WTC11 (cell line): ENCODE data around the gene ASTN1. TPM values are rescaled to one million over a fixed set of nuclear protein-coding genes. Genes with fewer than 3 reads are reported as not detected.

Experiments
- ATAC-seq: fragments of 200-7000 bp; cut with Tn5 transposase; 2 replicates; pipeline ENCODE4 v1.10.0; 2021; ENCODE audit warnings: mild to moderate bottlenecking, moderate library complexity
- CTCF ChIA-PET: fragments of 300-600 bp; sonication (Branson Sonifier 250); formaldehyde crosslinking; loops from one replicate; lab custom pipeline; 2021; ENCODE audit warnings: antibody characterized with exemption; lab: Charles Lee
- POLR2A ChIA-PET: fragments of 350-600 bp; sonication (Branson Sonifier 250); formaldehyde crosslinking; loops from one replicate; lab custom pipeline; 2021; ENCODE audit warnings: antibody characterized with exemption; lab: Charles Lee
- DNase-seq: peaks from one replicate; pipeline ENCODE4 v3.0.0; 2021; ENCODE audit warnings: low spot score
- H3K27ac Mint-ChIP-seq: 2 replicates; pipeline ENCODE4 v1.8.0; 2021; ENCODE audit warnings: mixed read lengths
- H3K27me3 Mint-ChIP-seq: 2 replicates; pipeline ENCODE4 v1.8.0; 2021; ENCODE audit warnings: low read depth, mild to moderate bottlenecking, moderate library complexity, mixed read lengths
- H3K36me3 Mint-ChIP-seq: 2 replicates; pipeline ENCODE4 v1.8.0; 2021; ENCODE audit warnings: mixed read lengths
- H3K4me1 Mint-ChIP-seq: 2 replicates; pipeline ENCODE4 v1.8.0; 2022; ENCODE audit warnings: mixed read lengths
- H3K4me3 Mint-ChIP-seq: 2 replicates; pipeline ENCODE4 v1.8.0; 2021; ENCODE audit warnings: mild to moderate bottlenecking, moderate library complexity, mixed read lengths
- H3K9me3 Mint-ChIP-seq: 2 replicates; pipeline ENCODE4 v1.8.0; 2021; ENCODE audit warnings: mixed read lengths
- CREM ChIP-seq: sonication (generic); formaldehyde crosslinking; IDR thresholded peaks from 2 replicates; pipeline ENCODE4 v1.8.1; 2022; ENCODE audit warnings: mild to moderate bottlenecking, missing genetic modification reagents, moderate library complexity
- FOXP1 ChIP-seq: sonication (generic); formaldehyde crosslinking; IDR thresholded peaks from 2 replicates; pipeline ENCODE4 v1.8.0; 2022; ENCODE audit warnings: missing genetic modification reagents, mild to moderate bottlenecking, moderate library complexity, borderline replicate concordance
- GTF2I ChIP-seq: fragments of 250-450 bp; sonication (Bioruptor Pico); conservative IDR thresholded peaks from 2 replicates; pipeline ENCODE4 v1.4.0; 2021; ENCODE audit warnings: mild to moderate bottlenecking
- KAT7 ChIP-seq: sonication (generic); formaldehyde crosslinking; IDR thresholded peaks from 2 replicates; pipeline ENCODE4 v1.8.1; 2023; ENCODE audit warnings: missing genetic modification reagents, mild to moderate bottlenecking, borderline replicate concordance
- MXD4 ChIP-seq: fragments of 250-450 bp; sonication (Bioruptor Pico); IDR thresholded peaks from 2 replicates; pipeline ENCODE4 v1.8.0; 2021; ENCODE audit warnings: mild to moderate bottlenecking, moderate library complexity, borderline replicate concordance
- PRDM15 ChIP-seq: sonication (generic); formaldehyde crosslinking; IDR thresholded peaks from 2 replicates; pipeline ENCODE4 v1.8.0; 2022; ENCODE audit warnings: missing genetic modification reagents
- RORB ChIP-seq: fragments of 250-450 bp; sonication (Bioruptor Pico); IDR thresholded peaks from 2 replicates; pipeline ENCODE4 v1.9.0; 2021; ENCODE audit warnings: mild to moderate bottlenecking
- USF2 ChIP-seq: sonication (generic); formaldehyde crosslinking; IDR thresholded peaks from 2 replicates; pipeline ENCODE4 v1.8.1; 2023; ENCODE audit warnings: mild to moderate bottlenecking, missing genetic modification reagents, moderate library complexity
- ZBTB43 ChIP-seq: sonication (generic); formaldehyde crosslinking; IDR thresholded peaks from 2 replicates; pipeline ENCODE4 v1.8.1; 2023; ENCODE audit warnings: mild to moderate bottlenecking, missing genetic modification reagents
- ZNF281 ChIP-seq: sonication (generic); formaldehyde crosslinking; IDR thresholded peaks from 2 replicates; pipeline ENCODE4 v1.8.0; 2023; ENCODE audit warnings: mild to moderate bottlenecking, missing genetic modification reagents
- ZNF532 ChIP-seq: fragments of 250-450 bp; sonication (Bioruptor Pico); IDR thresholded peaks from 2 replicates; pipeline ENCODE4 v1.9.0; 2021; ENCODE audit warnings: mild to moderate bottlenecking, borderline replicate concordance
- total RNA-seq: library from RNA; stranded (reverse); gene quantifications from 3 replicates; pipeline ENCODE4 v1.2.3, GENCODE V29; 2021

Gene ASTN1
- total RNA-seq, 1 experiment from 2014 or later = 3.4 TPM

GRCh38 chr1:176896216-176896615 is 268.3 kb downstream of the ASTN1 start (continued):
- no peak for TF ChIP-seq ZNF281 (CRISPR knock-in tag)

- no peak overlapping the region for H3K4me3 Mint-ChIP-seq
- CTCF ChIA-PET = interaction anchor here (0.9 kb wide), 1 partner anchor 9 kb away, joined by 3 read pairs; no protein-coding TSS in a partner anchor
These were observed 270.1 kb downstream of the ASTN1 start for GRCh38 chr1:176894450-176894849.

More at GRCh38 chr1:176894450-176894849, 270.1 kb downstream of the ASTN1 start:
- DNase-seq (no peak), ATAC-seq (no peak)
- no peak overlapping the region for H3K27ac Mint-ChIP-seq
- POLR2A ChIA-PET = no interaction called here
- peaks cover 14% of the 10 kb centered on the region for H3K4me1 Mint-ChIP-seq
- H3K36me3 Mint-ChIP-seq = no peaks in the 10 kb centered on the region
- no peaks in the 10 kb centered on the region for H3K9me3 Mint-ChIP-seq
- TF ChIP-seq GTF2I (CRISPR knock-in tag) (no peak), ZNF532 (no peak), RORB (CRISPR knock-in tag) (no peak), USF2 (CRISPR knock-in tag) (no peak), CREM (CRISPR knock-in tag) (no peak), MXD4 (CRISPR knock-in tag) (no peak), PRDM15 (CRISPR knock-in tag) (no peak), FOXP1 (CRISPR knock-in tag) (no peak), ZBTB43 (no peak), KAT7 (CRISPR knock-in tag) (no peak)
- H3K27me3 Mint-ChIP-seq = no peaks in the 10 kb centered on the region
